ENCODE results near the gene FBXL19. TPM values are rescaled to one million over a fixed set of nuclear protein-coding genes. Genes with fewer than 3 reads are reported as not detected.
A peak's percentile ranks its signal among the peaks of the same experiment; 100 is the strongest.

Gene FBXL19
- total and polyA plus RNA-seq, 2 of the 13 experiments (the other 11 are each of a cell fraction or from before 2014, with no cell fraction given) = 6.0 to 13.7 TPM

DNA sequence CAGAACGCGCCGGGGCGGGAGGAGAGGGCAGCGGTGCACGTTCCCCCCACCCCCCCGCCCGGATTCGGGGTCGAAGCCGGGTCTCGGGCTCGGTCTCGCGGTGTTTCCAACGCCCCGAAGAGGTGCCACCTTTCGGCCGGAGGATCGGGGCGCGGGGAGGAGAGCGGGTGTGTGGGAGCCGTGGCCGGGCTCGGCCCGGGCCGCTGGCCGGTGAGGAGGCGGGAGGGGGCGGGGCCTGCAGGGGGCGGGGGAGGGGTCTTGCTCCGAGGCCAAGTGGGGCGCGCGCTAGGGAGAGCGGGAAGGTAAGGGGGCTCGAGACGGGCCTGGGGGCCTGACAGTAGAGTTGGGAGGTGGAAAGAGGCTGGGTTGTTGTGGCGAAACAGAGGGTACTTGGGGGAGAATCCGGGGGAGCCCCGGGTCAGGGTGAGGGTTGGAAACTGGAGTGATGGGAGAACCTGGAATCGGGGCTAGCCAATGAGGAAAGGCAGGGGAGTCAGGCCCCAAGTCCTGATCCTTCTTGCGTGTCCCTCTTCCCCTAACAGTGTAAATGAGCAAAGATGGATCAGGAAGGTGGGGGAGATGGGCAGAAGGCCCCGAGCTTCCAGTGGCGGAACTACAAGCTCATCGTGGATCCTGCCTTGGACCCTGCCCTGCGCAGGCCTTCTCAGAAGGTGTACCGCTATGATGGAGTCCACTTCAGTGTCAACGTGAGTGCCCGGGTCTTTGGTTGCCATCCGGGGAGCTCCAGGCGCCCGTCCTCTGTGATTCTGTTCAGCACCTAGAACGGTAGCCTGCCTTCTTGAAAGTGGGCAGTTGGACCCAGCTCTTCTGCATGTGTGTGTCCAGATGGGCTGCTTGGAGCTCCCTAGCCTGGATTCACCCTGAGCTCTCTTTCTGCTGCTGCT lies 35.1 kb downstream of the FBXL19 start (continued):
- TF ChIP-seq RARA (CRISPR knock-in tag; IDR thresholded peaks at IDR 0.05) = no peak
- no peak for TF ChIP-seq PRMT3 (CRISPR knock-in tag; IDR thresholded peaks at IDR 0.05; ENCODE audit: borderline replicate concordance, low read depth)
- no peak for TF ChIP-seq RCOR2 (CRISPR knock-in tag; IDR thresholded peaks at IDR 0.05)
- no peak for TF ChIP-seq SCMH1 (CRISPR knock-in tag; IDR thresholded peaks at IDR 0.05; ENCODE audit: borderline replicate concordance)
- TF ChIP-seq DMAP1 (CRISPR knock-in tag; IDR thresholded peaks at IDR 0.05) = no peak
- TF ChIP-seq, protein P1, sequence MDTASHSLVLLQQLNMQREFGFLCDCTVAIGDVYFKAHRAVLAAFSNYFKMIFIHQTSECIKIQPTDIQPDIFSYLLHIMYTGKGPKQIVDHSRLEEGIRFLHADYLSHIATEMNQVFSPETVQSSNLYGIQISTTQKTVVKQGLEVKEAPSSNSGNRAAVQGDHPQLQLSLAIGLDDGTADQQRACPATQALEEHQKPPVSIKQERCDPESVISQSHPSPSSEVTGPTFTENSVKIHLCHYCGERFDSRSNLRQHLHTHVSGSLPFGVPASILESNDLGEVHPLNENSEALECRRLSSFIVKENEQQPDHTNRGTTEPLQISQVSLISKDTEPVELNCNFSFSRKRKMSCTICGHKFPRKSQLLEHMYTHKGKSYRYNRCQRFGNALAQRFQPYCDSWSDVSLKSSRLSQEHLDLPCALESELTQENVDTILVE (CRISPR knock-in tag; IDR thresholded peaks at IDR 0.05) = no peak; the same call in none of the 2 replicates
- no peak for TF ChIP-seq ZNF782 (CRISPR knock-in tag; IDR thresholded peaks at IDR 0.05; ENCODE audit: borderline replicate concordance)
- TF ChIP-seq, protein P2, sequence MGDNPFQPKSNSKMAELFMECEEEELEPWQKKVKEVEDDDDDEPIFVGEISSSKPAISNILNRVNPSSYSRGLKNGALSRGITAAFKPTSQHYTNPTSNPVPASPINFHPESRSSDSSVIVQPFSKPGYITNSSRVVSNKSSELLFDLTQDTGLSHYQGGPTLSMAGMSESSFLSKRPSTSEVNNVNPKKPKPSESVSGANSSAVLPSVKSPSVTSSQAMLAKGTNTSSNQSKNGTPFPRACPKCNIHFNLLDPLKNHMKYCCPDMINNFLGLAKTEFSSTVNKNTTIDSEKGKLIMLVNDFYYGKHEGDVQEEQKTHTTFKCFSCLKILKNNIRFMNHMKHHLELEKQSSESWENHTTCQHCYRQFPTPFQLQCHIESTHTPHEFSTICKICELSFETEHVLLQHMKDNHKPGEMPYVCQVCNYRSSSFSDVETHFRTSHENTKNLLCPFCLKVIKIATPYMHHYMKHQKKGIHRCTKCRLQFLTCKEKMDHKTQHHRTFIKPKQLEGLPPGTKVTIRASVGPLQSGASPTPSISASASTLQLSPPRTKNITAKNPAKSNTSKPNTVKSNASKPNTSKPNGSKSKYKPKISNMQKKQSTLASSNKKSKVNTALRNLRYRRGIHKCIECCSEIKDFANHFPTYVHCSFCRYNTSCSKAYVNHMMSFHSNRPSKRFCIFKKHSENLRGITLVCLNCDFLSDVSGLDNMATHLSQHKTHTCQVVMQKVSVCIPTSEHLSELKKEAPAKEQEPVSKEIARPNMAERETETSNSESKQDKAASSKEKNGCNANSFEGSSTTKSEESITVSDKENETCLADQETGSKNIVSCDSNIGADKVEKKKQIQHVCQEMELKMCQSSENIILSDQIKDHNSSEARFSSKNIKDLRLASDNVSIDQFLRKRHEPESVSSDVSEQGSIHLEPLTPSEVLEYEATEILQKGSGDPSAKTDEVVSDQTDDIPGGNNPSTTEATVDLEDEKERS (CRISPR knock-in tag; IDR thresholded peaks at IDR 0.05) = no peak
- TF ChIP-seq FOXP1 (IDR thresholded peaks at IDR 0.05) = no peak
- TF ChIP-seq FOXP1 (CRISPR knock-in tag; IDR thresholded peaks at IDR 0.05) = no peak
- TF ChIP-seq GFI1 (CRISPR knock-in tag; IDR thresholded peaks at IDR 0.05; ENCODE audit: borderline replicate concordance) = no peak
- TF ChIP-seq ARNT (IDR thresholded peaks at IDR 0.05) = no peak
- TF ChIP-seq, protein P3, sequence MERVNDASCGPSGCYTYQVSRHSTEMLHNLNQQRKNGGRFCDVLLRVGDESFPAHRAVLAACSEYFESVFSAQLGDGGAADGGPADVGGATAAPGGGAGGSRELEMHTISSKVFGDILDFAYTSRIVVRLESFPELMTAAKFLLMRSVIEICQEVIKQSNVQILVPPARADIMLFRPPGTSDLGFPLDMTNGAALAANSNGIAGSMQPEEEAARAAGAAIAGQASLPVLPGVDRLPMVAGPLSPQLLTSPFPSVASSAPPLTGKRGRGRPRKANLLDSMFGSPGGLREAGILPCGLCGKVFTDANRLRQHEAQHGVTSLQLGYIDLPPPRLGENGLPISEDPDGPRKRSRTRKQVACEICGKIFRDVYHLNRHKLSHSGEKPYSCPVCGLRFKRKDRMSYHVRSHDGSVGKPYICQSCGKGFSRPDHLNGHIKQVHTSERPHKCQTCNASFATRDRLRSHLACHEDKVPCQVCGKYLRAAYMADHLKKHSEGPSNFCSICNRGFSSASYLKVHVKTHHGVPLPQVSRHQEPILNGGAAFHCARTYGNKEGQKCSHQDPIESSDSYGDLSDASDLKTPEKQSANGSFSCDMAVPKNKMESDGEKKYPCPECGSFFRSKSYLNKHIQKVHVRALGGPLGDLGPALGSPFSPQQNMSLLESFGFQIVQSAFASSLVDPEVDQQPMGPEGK (CRISPR knock-in tag; IDR thresholded peaks at IDR 0.05) = peak; percentile 68
- TF ChIP-seq ZNF10 (CRISPR knock-in tag; IDR thresholded peaks at IDR 0.05; ENCODE audit: borderline replicate concordance, low read depth) = no peak
- TF ChIP-seq MIXL1 (CRISPR knock-in tag; IDR thresholded peaks at IDR 0.05) = no peak
- TF ChIP-seq SATB2 (CRISPR knock-in tag; IDR thresholded peaks at IDR 0.05) = no peak
- no peak for TF ChIP-seq CHCHD3 (CRISPR knock-in tag; IDR thresholded peaks at IDR 0.05)

Measured in HepG2 (cell line).